Measurements from ENCODE around the gene VCPKMT.

VCPKMT gene

DNA sequence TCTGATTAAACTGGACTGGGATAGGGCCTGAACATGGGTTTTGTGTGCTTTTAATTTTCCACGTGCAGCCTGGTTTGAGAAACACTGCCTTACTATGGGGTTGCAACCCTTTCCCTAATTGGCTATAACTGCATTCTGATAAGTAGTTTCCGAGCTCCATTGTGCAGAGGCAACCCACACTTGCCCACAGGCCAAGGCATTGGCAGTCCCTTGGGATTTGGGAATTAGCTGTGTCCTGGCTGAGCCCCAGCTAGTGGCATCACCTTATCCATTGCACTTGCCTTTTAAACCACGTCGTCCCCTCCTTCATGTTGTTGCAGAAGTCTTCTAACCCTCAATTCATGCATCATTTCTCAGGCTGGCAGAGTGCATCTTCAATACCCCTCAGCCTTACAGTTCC, 10.2 kb downstream of the VCPKMT start:
- no peak for DNase-seq (ENCODE audit: low read depth)
- no peak overlapping the region for H3K4me3 ChIP-seq (ENCODE audit: low read length)
- TF ChIP-seq, protein P1, sequence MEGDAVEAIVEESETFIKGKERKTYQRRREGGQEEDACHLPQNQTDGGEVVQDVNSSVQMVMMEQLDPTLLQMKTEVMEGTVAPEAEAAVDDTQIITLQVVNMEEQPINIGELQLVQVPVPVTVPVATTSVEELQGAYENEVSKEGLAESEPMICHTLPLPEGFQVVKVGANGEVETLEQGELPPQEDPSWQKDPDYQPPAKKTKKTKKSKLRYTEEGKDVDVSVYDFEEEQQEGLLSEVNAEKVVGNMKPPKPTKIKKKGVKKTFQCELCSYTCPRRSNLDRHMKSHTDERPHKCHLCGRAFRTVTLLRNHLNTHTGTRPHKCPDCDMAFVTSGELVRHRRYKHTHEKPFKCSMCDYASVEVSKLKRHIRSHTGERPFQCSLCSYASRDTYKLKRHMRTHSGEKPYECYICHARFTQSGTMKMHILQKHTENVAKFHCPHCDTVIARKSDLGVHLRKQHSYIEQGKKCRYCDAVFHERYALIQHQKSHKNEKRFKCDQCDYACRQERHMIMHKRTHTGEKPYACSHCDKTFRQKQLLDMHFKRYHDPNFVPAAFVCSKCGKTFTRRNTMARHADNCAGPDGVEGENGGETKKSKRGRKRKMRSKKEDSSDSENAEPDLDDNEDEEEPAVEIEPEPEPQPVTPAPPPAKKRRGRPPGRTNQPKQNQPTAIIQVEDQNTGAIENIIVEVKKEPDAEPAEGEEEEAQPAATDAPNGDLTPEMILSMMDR (conservative IDR thresholded peaks at IDR 0.05; ENCODE audit: low read depth, low read length) = no peak

DNA sequence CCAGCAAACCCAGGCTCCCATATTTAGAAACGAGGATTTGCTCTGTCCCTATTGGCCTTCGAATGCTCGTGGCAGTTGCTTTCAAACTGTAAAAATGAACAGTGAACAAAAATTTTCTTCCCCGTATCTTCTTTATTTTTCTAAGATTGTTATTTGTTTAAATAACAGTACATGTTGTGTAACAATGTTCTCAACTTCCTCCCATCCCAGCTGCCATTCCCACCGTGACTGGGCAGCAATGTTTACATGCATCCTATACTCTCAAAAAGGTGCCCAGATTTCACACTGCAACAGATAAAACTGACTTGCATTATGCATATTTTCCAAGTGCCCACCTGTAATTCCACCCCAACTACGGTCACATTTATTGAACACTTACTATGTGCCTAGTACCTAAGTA, 12.8 kb downstream of the VCPKMT start:
- no peak overlapping the region for H3K4me3 ChIP-seq (ENCODE audit: low read length)
- no peak for DNase-seq (ENCODE audit: low read depth)
- TF ChIP-seq, protein P1 (conservative IDR thresholded peaks at IDR 0.05; ENCODE audit: low read depth, low read length) = no peak

DNA sequence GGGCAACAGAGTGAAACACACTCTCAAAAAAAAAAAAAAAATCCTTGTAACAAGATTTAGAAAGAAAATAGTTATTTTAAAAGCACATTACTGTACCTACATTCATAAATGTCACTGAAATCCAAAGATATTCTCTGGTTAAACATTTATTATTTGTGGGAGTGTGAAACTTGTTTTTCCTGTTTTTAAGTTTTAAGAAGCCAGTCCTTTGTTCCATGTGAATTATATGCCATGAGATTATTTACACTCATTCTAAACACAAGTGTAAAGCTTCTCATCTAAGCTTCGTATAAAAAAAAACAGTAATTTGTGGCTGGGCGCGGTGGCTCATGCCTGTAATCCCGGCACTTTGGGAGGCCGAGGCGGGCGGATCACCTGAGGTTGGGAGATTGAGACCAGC, 15.0 kb downstream of the VCPKMT start:
- H3K4me3 ChIP-seq (ENCODE audit: low read length) = no peak overlapping the region
- TF ChIP-seq, protein P1 (conservative IDR thresholded peaks at IDR 0.05; ENCODE audit: low read depth, low read length) = no peak
- DNase-seq (ENCODE audit: low read depth) = no peak

DNA sequence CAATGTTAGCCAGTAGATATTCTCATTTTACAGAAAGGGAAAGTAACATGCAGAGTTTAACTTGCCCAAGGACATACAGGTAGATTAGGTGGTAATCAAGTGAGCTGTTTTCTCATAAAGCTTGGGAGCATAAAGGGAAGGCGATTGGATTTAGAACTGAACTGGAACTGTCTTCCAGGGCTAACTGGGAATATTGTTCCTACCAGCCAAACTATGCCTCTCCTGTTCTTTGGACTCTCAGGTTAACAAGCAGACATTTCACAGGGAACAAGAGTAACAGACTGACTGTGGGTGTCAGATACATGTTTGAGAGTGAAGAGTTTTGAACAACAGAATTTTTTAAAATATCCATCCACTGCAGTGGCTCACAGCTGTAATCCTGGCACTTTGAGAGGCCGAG, 15.6 kb downstream of the VCPKMT start:
- TF ChIP-seq, protein P1 (conservative IDR thresholded peaks at IDR 0.05; ENCODE audit: low read depth, low read length) = no peak
- no peak for DNase-seq (ENCODE audit: low read depth)
- no peak overlapping the region for H3K4me3 ChIP-seq (ENCODE audit: low read length)

DNA sequence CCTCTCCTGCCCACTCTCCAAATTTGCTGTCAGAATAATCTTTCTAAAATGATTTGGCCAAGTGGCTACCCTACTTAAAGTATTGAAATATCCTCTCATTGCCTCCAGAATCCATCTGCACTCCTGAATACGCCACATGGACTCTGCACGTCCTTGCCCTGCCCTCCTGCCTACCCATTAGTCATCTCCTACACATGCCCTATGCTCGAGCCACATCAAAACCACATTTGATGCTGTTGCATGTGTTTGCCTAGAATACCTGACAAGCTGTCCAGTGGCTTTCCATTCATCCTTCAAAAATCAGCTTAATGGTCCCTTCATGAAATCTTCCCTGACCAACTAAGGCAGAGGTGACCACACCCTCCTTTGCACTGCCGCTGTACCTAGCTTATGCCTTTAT, 17.0 kb downstream of the VCPKMT start:
- TF ChIP-seq, protein P1 (conservative IDR thresholded peaks at IDR 0.05; ENCODE audit: low read depth, low read length) = no peak
- DNase-seq (ENCODE audit: low read depth) = no peak
- H3K4me3 ChIP-seq (ENCODE audit: low read length) = no peak overlapping the region

DNA sequence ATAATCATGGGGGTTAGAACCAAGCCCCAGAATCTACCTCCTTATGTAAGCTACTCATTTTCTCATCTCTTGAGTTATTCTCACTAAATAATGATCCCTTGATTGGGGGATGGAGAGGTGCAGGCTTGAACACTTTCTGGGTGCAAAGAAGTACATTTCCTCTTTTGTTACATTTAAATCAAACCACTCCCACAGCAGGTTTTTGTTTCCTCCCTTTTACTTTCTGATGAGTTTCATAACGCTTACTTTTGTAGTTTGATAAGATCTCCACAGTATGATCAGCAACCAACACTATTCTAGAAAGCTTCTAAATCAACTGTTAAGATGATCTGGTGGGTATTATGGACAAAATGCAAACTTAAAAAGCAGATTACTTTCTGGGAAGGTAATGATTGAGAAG, 20.5 kb downstream of the VCPKMT start:
- no peak for DNase-seq (ENCODE audit: low read depth)
- no peak overlapping the region for H3K4me3 ChIP-seq (ENCODE audit: low read length)
- TF ChIP-seq, protein P1 (conservative IDR thresholded peaks at IDR 0.05; ENCODE audit: low read depth, low read length) = no peak

DNA sequence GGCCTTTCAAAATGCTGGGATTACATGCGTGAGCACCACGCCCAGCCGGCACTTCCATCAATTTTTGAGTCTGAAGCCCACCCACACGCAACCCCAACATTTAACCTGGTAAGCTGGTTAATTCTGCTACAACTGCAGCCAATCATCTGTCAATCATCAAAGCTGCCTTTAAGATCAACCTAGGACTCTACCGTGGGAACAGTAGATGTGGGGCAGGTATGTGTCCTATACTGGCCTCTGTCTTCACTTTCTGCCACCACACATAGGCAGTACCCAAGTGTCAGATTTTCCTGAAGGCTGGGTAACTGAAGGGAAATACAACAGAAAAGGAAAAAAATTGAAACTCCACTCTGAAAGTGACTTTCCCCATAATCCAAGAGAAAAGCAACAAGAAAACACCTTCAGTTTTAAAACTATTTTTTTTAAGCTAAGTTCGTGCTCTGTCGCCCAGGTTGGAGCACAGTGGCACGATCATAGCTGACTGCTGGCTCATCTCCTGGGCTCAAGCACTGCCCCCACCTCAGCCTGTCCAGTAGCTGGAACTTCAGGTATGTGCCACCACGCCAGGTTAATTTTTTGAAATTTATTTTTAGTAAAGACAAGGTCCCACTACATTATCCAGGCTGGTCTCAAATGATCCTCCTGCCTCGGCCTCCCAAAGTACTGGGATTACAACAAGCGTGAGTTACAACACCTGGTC, 22.2 kb downstream of the VCPKMT start:
- no peak for DNase-seq (ENCODE audit: low read depth)
- TF ChIP-seq, protein P1 (conservative IDR thresholded peaks at IDR 0.05; ENCODE audit: low read depth, low read length) = no peak
- H3K4me3 ChIP-seq (ENCODE audit: low read length) = no peak overlapping the region
